ENCODE results near the gene VPS11. TPM values are rescaled to one million over a fixed set of nuclear protein-coding genes. Genes with fewer than 3 reads are reported as not detected.

VPS11 gene
- total and polyA plus RNA-seq, 7 donors, result 16.2 to 25.4 (median 20.4) TPM

DNA sequence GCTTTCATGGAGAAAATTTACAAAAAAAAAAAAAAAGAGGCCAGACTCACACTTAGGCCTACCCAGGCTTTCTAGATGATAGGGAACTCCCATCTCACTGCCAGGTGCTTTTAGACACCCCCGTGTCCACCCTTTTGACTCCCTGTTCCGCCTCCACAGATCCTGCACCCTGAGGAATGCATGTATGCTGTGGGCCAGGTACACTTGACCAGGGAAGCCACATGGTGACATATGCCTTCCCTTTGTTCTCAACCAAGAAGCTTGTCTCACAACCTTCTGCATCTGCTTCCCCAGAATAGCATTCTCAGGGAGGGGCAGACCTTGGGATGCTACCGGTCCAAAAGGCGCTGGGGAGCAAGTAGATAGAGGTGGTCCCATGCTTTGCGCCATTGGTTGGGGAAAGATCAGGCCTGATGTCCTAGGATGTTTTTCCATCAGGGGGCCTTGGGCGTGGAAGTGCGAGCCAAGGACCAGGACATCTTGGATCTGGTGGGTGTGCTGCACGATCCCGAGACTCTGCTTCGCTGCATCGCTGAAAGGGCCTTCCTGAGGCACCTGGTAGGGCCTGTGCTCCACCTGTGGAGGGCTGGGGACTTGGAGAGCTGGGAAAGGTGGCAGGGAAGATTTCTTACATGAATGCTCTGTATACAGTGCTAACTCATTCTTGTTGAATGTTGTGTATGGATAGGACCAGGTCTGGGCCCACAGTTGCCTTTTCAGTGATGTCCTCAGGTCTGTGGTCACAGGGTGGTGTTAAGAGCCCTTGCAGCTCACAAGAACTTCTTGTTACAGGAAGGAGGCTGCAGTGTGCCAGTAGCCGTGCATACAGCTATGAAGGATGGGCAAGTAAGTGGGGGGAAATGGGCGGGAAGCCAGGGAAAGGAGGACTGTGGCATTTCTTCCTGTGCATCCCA is 24.6 kb downstream of the VPS11 start:
- H3K9me3 ChIP-seq, result no peaks in the 10 kb centered on the region
- H3K27me3 ChIP-seq (ENCODE audit: insufficient read depth in 3 of 3, low read length in 2 of 3), result no peaks in the 10 kb centered on the region
- no peak for DNase-seq
- H3K4me1 ChIP-seq, result peaks cover 19% of the 10 kb centered on the region
- TF ChIP-seq, protein P1, sequence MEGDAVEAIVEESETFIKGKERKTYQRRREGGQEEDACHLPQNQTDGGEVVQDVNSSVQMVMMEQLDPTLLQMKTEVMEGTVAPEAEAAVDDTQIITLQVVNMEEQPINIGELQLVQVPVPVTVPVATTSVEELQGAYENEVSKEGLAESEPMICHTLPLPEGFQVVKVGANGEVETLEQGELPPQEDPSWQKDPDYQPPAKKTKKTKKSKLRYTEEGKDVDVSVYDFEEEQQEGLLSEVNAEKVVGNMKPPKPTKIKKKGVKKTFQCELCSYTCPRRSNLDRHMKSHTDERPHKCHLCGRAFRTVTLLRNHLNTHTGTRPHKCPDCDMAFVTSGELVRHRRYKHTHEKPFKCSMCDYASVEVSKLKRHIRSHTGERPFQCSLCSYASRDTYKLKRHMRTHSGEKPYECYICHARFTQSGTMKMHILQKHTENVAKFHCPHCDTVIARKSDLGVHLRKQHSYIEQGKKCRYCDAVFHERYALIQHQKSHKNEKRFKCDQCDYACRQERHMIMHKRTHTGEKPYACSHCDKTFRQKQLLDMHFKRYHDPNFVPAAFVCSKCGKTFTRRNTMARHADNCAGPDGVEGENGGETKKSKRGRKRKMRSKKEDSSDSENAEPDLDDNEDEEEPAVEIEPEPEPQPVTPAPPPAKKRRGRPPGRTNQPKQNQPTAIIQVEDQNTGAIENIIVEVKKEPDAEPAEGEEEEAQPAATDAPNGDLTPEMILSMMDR (IDR thresholded peaks at IDR 0.05), result no peak
- H3K27ac ChIP-seq, result no peak overlapping the region
- WGBS, 3 donors, result 82 to 84% (median 83%) methylated on average over 13 of the region's 13 CpGs
- ATAC-seq, result no peak
- H3K4me3 ChIP-seq, result no peak overlapping the region
- intact Hi-C loops (cut with DNase I), result no loop called here
- peaks cover 0 to 54% of the 10 kb centered on the region in 2 donors for H3K36me3 ChIP-seq (ENCODE audit: insufficient read depth in 1 of 2, low read depth in 1 of 2)

DNA sequence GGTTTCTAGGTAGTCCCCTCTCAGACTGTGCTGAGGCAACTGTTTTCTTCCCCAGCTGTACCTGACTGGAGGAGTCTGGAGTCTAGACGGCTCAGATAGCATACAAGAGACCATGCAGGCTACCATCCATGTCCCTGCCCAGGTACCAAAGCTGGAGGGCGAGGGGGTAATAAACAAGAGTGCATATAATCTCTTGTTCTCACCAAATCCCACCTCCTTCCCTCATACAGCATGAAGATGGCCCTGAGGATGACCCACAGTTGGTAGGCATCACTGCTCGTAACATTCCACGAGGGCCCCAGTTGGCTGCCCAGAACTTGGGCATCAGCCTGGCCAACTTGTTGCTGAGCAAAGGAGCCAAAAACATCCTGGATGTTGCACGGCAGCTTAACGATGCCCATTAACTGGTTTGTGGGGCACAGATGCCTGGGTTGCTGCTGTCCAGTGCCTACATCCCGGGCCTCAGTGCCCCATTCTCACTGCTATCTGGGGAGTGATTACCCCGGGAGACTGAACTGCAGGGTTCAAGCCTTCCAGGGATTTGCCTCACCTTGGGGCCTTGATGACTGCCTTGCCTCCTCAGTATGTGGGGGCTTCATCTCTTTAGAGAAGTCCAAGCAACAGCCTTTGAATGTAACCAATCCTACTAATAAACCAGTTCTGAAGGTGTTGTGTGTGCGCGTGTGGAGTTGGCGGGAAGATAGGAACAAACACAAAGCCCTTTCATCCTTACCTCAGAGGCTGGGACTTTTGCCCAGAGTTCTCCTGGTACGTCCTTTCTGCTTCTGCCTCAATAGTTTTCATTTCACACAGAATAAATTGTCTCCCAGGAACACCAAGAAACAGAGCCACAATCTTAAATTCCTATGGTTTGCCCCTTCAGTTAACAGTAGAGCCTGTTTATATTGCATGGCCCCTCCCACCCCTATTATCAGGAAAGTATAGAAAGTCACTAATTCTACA is 25.5 kb downstream of the VPS11 start:
- no peak for DNase-seq

DNA sequence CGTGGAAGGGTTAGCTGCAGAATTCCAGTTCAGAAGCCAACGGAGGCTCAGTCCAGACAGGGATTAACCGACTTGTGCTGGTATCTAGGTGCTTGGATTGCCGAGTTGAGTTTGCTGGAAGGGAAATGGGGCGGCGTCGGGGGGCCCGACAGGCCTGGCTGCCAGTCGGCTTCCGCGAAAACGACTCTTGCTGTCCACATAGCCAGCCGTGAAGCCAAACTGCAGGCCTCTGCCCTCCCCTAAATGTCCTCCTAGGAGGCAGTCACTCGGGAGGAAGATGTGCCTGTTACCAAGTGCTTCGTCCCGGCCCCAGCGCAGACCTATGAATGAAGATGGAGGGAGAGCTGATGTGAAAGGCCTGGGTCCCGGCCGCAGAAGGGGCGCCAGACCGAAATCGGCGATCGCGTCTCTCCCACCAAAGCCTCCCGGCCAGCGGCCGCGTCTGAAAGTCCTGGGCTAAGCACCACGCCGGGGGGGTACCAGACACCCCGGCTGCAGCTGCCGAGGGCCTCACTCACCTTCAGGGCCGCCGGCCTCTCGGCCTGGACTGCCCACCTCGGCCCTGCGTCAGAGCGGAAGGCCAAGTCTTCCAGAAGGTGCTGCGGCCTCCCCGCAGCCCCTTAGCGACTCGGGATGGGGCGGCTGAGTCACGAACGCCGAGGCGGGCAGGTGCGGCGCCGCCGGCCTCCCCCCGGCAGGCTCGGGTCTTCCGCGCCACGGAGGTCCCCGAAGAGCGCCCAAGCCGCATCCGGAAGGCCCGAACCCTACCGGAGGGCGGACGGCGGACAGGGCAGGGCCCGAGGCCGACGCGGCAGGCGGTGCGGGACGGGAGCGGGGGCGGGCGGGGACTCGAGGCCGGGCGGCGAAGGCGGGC is 26.6 kb downstream of the VPS11 start:
- peaks cover 4 to 65% of the 10 kb centered on the region in 2 donors for H3K36me3 ChIP-seq (ENCODE audit: insufficient read depth in 1 of 2, low read depth in 1 of 2)
- peak overlapping the region; percentile 96 for H3K27ac ChIP-seq
- ATAC-seq (peak; percentile 34 to 45 (median 36)), DNase-seq (peak; percentile 41 to 68)
- no peaks in the 10 kb centered on the region for H3K27me3 ChIP-seq (ENCODE audit: insufficient read depth in 3 of 3, low read length in 2 of 3)
- peak overlapping the region; percentile 90 for H3K4me3 ChIP-seq
- H3K4me1 ChIP-seq, result peaks cover 19% of the 10 kb centered on the region
- 0 to 1% (median 0%) methylated on average over 67 to 79 of the region's 81 CpGs for WGBS, 3 donors
- no peaks in the 10 kb centered on the region for H3K9me3 ChIP-seq
- intact Hi-C loops (cut with DNase I), result no loop called here
- TF ChIP-seq, protein P1 (IDR thresholded peaks at IDR 0.05), result no peak

More for the DNA sequence above, 25.5 kb downstream of the VPS11 start:
- Histone ChIP-seq H3K27me3 (ENCODE audit: insufficient read depth in 3 of 3, low read length in 2 of 3) (no peaks in the 10 kb centered on the region), H3K27ac (peak overlapping the region; percentile 96), H3K4me3 (peak overlapping the region; percentile 90), H3K4me1 (peaks cover 19% of the 10 kb centered on the region), H3K36me3 (ENCODE audit: insufficient read depth in 1 of 2, low read depth in 1 of 2) (peaks cover 4 to 63% of the 10 kb centered on the region in 2 donors), H3K9me3 (no peaks in the 10 kb centered on the region)
- TF ChIP-seq, protein P1 (IDR thresholded peaks at IDR 0.05), result no peak
- intact Hi-C loops (cut with DNase I), result no loop called here
- 37 to 51% (median 37%) methylated on average over 12 of the region's 12 CpGs for WGBS, 3 donors
- no peak for ATAC-seq

DNA sequence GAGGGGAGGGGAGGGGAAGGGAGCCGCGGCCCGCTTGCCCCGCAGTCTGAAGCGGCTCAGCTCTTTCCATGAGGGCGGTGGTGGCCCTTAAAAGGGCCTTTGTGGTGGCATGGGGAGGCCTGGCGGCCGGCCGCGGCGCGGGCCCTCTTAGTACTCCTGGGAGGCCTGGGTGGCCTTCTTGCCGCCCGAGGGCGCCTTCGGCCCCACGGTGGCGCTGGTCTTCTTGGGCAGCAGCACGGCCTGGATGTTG is 27.1 kb downstream of the VPS11 start:
- no peaks in the 10 kb centered on the region for H3K27me3 ChIP-seq (ENCODE audit: insufficient read depth in 3 of 3, low read length in 2 of 3)
- ATAC-seq, result peak; percentile 81 to 90 (median 86)
- peaks cover 19% of the 10 kb centered on the region for H3K4me1 ChIP-seq
- TF ChIP-seq, protein P1 (IDR thresholded peaks at IDR 0.05), result peak; percentile 63
- intact Hi-C loops (cut with DNase I), result no loop called here
- H3K4me3 ChIP-seq, result peak overlapping the region; percentile 90
- peaks cover 4 to 68% of the 10 kb centered on the region in 2 donors for H3K36me3 ChIP-seq (ENCODE audit: insufficient read depth in 1 of 2, low read depth in 1 of 2)
- 0 to 1% (median 0%) methylated on average over 7 to 19 of the region's 19 CpGs for WGBS, 3 donors
- peak overlapping the region; percentile 96 for H3K27ac ChIP-seq
- no peaks in the 10 kb centered on the region for H3K9me3 ChIP-seq
- DNase-seq, result peak; percentile 85 to 94
